GM12878 (cell line): ENCODE data around the gene KRT86. TPM values are rescaled to one million over a fixed set of nuclear protein-coding genes. Genes with fewer than 3 reads are reported as not detected.

ENCODE experiments used
- ATAC-seq: fragments of 200-7000 bp; cut with Tn5 transposase; 3 replicates; pipeline ENCODE4 v1.9.1; 2020; ENCODE audit warnings: mild to moderate bottlenecking, moderate library complexity
- BruUV-seq: library from RNA; stranded (reverse); fragments of 400-500 nt; replicated peaks from 2 replicates; lab custom pipeline; 2021; lab: Mats Ljungman, UMichigan
- CTCF ChIA-PET: fragments of 300-600 bp; sonication (Branson Sonifier 250); formaldehyde crosslinking; extraction: SDS; loops from one replicate; lab custom pipeline; 2021; ENCODE audit warnings: inconsistent platforms; lab: Yijun Ruan, JAX
- POLR2A ChIA-PET: fragments of 350-600 bp; formaldehyde crosslinking; extraction: SDS; loops from one replicate; lab custom pipeline; 2021; ENCODE audit warnings: inconsistent platforms; lab: Charles Lee
- RAD21 ChIA-PET: fragments of 300-600 bp; sonication (Branson Sonifier 250); formaldehyde crosslinking; loops from one replicate; lab custom pipeline; 2023; ENCODE audit warnings: antibody characterized with exemption; ENCODE audit not compliant: unreplicated experiment; lab: Charles Lee
- SMC1A ChIA-PET: fragments of 300-600 bp; sonication (Branson Sonifier 250); formaldehyde crosslinking; loops from one replicate; lab custom pipeline; 2023; ENCODE audit not compliant: unreplicated experiment, uncharacterized antibody; lab: Charles Lee
- DNase-seq: peaks from one replicate; pipeline ENCODE4 v3.0.0-alpha.2; 2011; ENCODE audit warnings: low read depth, low spot score
- FAIRE-seq: peaks from 3 replicates; lab custom pipeline; 2011; peaks lifted over from hg19 to GRCh38; lab: Jason Lieb, UNC
- H2AFZ ChIP-seq: 2 replicates; pipeline ENCODE4 v1.6.0; 2011; ENCODE audit warnings: low read depth, low read length, control low read depth; ENCODE audit not compliant: control insufficient read depth
- H3K27ac ChIP-seq: 2 replicates; pipeline ENCODE4 v1.5.1; 2011; ENCODE audit warnings: control low read depth; ENCODE audit not compliant: control insufficient read depth, insufficient read depth
- H3K27me3 ChIP-seq, 2 experiments: replicated peaks in 1 of 2; 2 replicates each; pipeline versions ENCODE4 v1.6.0 to v1.6.1; 2011; ENCODE audit warnings: low read length in 1 of 2; ENCODE audit not compliant: control insufficient read depth in 2 of 2, insufficient read depth in 2 of 2
- H3K36me3 ChIP-seq, 2 experiments: 2 replicates each; pipeline ENCODE4 v1.5.1; 2011; ENCODE audit warnings: low read length in 1 of 2; ENCODE audit not compliant: control insufficient read depth in 2 of 2, insufficient read depth in 2 of 2
- H3K4me1 ChIP-seq: 2 replicates; pipeline ENCODE4 v1.6.1; 2011; ENCODE audit warnings: mild to moderate bottlenecking, low read length, moderate library complexity, mixed read lengths; ENCODE audit not compliant: control insufficient read depth, insufficient read depth
- H3K4me2 ChIP-seq: 2 replicates; pipeline ENCODE4 v1.6.0; 2011; ENCODE audit warnings: control low read depth; ENCODE audit not compliant: control insufficient read depth, insufficient read depth
- H3K4me3 ChIP-seq: fragments of 200-600 bp; sonication (generic); 2 replicates; pipeline ENCODE4 v1.5.1; 2016
- H3K79me2 ChIP-seq: 2 replicates; pipeline ENCODE4 v1.6.0; 2011; ENCODE audit warnings: low read length; ENCODE audit not compliant: control insufficient read depth, insufficient read depth
- H3K9ac ChIP-seq: 2 replicates; pipeline ENCODE4 v1.8.0; 2011; ENCODE audit warnings: low read length, control low read depth, mixed read lengths; ENCODE audit not compliant: control insufficient read depth, insufficient read depth
- H3K9me3 ChIP-seq: replicated peaks from 3 replicates; pipeline ENCODE4 v1.5.1; 2011; ENCODE audit warnings: mild to moderate bottlenecking, low read length; ENCODE audit not compliant: control insufficient read depth, insufficient read depth
- H4K20me1 ChIP-seq: 2 replicates; pipeline ENCODE4 v1.6.0; 2011; ENCODE audit not compliant: control insufficient read depth, insufficient read depth
- BACH1 ChIP-seq: fragments of 450-650 bp; IDR thresholded peaks from 2 replicates; pipeline ENCODE4 v1.6.1; 2017; ENCODE audit warnings: mild to moderate bottlenecking, borderline replicate concordance
- E2F4 ChIP-seq: IDR thresholded peaks from 2 replicates; pipeline ENCODE4 v1.6.1; 2012; ENCODE audit warnings: low read depth, low read length, improper control_type of control experiment
- HDAC2 ChIP-seq: fragments of 200-600 bp; sonication (generic); IDR thresholded peaks from 2 replicates; pipeline ENCODE4 v1.6.1; 2017
- HDGF ChIP-seq: fragments of 450-650 bp; IDR thresholded peaks from 2 replicates; pipeline ENCODE4 v1.6.1; 2016; ENCODE audit warnings: antibody characterized with exemption
- MYC ChIP-seq: IDR thresholded peaks from 2 replicates; pipeline ENCODE4 v1.6.1; 2011; ENCODE audit warnings: mild to moderate bottlenecking, low read length, moderate library complexity, inconsistent platforms; ENCODE audit not compliant: insufficient read depth, insufficient replicate concordance, insufficient read length, severe bottlenecking
- PAX5 ChIP-seq: IDR thresholded peaks from 2 replicates; pipeline ENCODE4 v1.6.1; 2011; ENCODE audit warnings: low read depth, low read length, borderline replicate concordance
- POLR2AphosphoS5 ChIP-seq: IDR thresholded peaks from 2 replicates; pipeline ENCODE4 v1.6.1; 2011; ENCODE audit warnings: mild to moderate bottlenecking, low read length, inconsistent platforms
- RCOR1 ChIP-seq: conservative IDR thresholded peaks from 2 replicates; pipeline ENCODE4 v1.6.1; 2012; ENCODE audit warnings: low read depth, low read length, improper control_type of control experiment
- RUNX3 ChIP-seq: IDR thresholded peaks from 2 replicates; pipeline ENCODE4 v1.6.1; 2012; ENCODE audit warnings: low read length, inconsistent platforms
- SKIL ChIP-seq: fragments of 450-650 bp; IDR thresholded peaks from 2 replicates; pipeline ENCODE4 v1.6.1; 2017; ENCODE audit warnings: mild to moderate bottlenecking, low read depth, inconsistent platforms; ENCODE audit not compliant: poor library complexity, severe bottlenecking
- ZBTB4 ChIP-seq: fragments of 450-650 bp; formaldehyde crosslinking; IDR thresholded peaks from 2 replicates; pipeline ENCODE4 v1.4.0; 2022; ENCODE audit warnings: mild to moderate bottlenecking, moderate library complexity
- ZNF207 ChIP-seq: fragments of 450-650 bp; IDR thresholded peaks from 2 replicates; pipeline ENCODE4 v1.6.1; 2014; ENCODE audit warnings: antibody characterized with exemption, mild to moderate bottlenecking, borderline replicate concordance
- WGBS: methylation state at CpG from one replicate; pipeline ENCODE4 v1.1.6; 2016; ENCODE audit warnings: low lambda C conversion rate; ENCODE audit not compliant: insufficient replicate concordance, insufficient coverage; ENCODE audit errors: missing lambda C conversion rate; 5-methylcytosine and 5-hydroxymethylcytosine counted together
- in situ Hi-C: fragments of 300-500 bp; cut with MboI; formaldehyde crosslinking; loops from 9 replicates; pipeline ENCODE4 v1.14.3; 2018; ENCODE audit warnings: mixed read lengths
- intact Hi-C: fragments of 100-400 bp; cut with micrococcal nuclease; formaldehyde crosslinking; loops from one replicate; pipeline ENCODE4 v1.14.2; 2022; ENCODE audit not compliant: unreplicated experiment
- polyA plus RNA-seq, 11 experiments: library from polyadenylated mRNA; depleted of rRNA in 4 of 11; unstranded in 6 of 11; stranded (reverse) in 5 of 11; fragments of >200 nt; fragmentation: Nextera tagmentation in 4 of 11; fragmentation: Illumina TruSeq in 1 of 11; extraction: Ambion mirVana in 4 of 11; extraction: Trizol in 1 of 11; gene quantifications; 1 replicate in 1 of 11; 2 replicates in 10 of 11; pipeline versions ENCODE4 v1.2.1 to v1.2.3, GENCODE V29; 2011 to 2016; ENCODE audit warnings: inconsistent platforms in 2 of 11, missing spikeins in 2 of 11, low read depth in 1 of 11
- total RNA-seq, 4 experiments: library from RNA; depleted of rRNA in 3 of 4; stranded (reverse); fragments of >200 nt in 3 of 4; fragmentation: Illumina TruSeq in 1 of 4; extraction: Trizol in 1 of 4; gene quantifications; 2 replicates each; pipeline versions ENCODE4 v1.2.1 to v1.2.3, GENCODE V29; 2013 to 2021

KRT86 gene
- total and polyA plus RNA-seq, 10 of the 15 experiments (the other 5 are each of a cell fraction or from before 2014, with no cell fraction given), result 0.11 to 0.54 (median 0.18) TPM; not detected in 4

- TF ChIP-seq ZNF207 (no peak), RUNX3 (no peak)
Measured at GRCh38 chr12:52351196-52352059, 77.0 kb downstream of the KRT86 start (continued).

GRCh38 chr12:52352951-52353350 is 78.5 kb downstream of the KRT86 start:
- no peak overlapping the region for H3K4me2 ChIP-seq
- H3K4me3 ChIP-seq, result no peak overlapping the region
- no peaks in the 10 kb centered on the region for H3K79me2 ChIP-seq
- DNase-seq (no peak), ATAC-seq (no peak), FAIRE-seq (no peak)
- ChIA-PET RAD21 (no interaction called here), POLR2A (no interaction called here), CTCF (interaction anchor here (1.2 to 1.8 kb wide), 3 partner anchors 9 to 196 kb away, joined by 3 to 8 read pairs (median 8); no protein-coding TSS in a partner anchor), SMC1A (interaction anchor here (0.7 kb wide), 1 partner anchor 16 kb away, joined by 4 read pairs; no protein-coding TSS in a partner anchor)
- peaks cover 0 to 3% of the 10 kb centered on the region in 2 experiments; a peak in 1 of 4 replicates for H3K27me3 ChIP-seq
- no peaks in the 10 kb centered on the region for H3K36me3 ChIP-seq
- 28% methylated on average over 2 of the region's 2 CpGs for WGBS
- no peak overlapping the region for H3K27ac ChIP-seq
- H4K20me1 ChIP-seq, result no peaks in the 10 kb centered on the region
- H3K4me1 ChIP-seq, result 0 out of 2 replicates have a peak, but pooled peaks cover under 1% of the 10 kb centered on the region
- no peaks in the 10 kb centered on the region for H3K9me3 ChIP-seq
- H2AFZ ChIP-seq, result no peak overlapping the region
- in situ Hi-C loops (no loop called here), intact Hi-C loops (no loop called here)
- TF ChIP-seq MYC, result no peak
- TF ChIP-seq SKIL, result no peak
- no peak for TF ChIP-seq POLR2AphosphoS5
- no peak for TF ChIP-seq RCOR1
- TF ChIP-seq HDGF, result no peak
- no peak for TF ChIP-seq HDAC2
- TF ChIP-seq ZBTB4 (CRISPR knock-in tag), result no peak
- no peak for TF ChIP-seq PAX5
- no peak for TF ChIP-seq E2F4
- no peak for TF ChIP-seq BACH1
- no peak overlapping the region for H3K9ac ChIP-seq
- no TSS peak for BruUV-seq
